Amniotic epithelial cell (primary cell): ENCODE data around the gene KLHL18.
"Not testable (repeated sequence)": the region's sequence is repeated elsewhere in the genome, so short reads cannot be mapped to it uniquely, and the experiment has no call there.

ENCODE experiments used
- DNase-seq: peaks from one replicate; pipeline ENCODE4 v3.0.0-alpha.2; 2010; ENCODE audit warnings: low read depth

The KLHL18 gene

DNA sequence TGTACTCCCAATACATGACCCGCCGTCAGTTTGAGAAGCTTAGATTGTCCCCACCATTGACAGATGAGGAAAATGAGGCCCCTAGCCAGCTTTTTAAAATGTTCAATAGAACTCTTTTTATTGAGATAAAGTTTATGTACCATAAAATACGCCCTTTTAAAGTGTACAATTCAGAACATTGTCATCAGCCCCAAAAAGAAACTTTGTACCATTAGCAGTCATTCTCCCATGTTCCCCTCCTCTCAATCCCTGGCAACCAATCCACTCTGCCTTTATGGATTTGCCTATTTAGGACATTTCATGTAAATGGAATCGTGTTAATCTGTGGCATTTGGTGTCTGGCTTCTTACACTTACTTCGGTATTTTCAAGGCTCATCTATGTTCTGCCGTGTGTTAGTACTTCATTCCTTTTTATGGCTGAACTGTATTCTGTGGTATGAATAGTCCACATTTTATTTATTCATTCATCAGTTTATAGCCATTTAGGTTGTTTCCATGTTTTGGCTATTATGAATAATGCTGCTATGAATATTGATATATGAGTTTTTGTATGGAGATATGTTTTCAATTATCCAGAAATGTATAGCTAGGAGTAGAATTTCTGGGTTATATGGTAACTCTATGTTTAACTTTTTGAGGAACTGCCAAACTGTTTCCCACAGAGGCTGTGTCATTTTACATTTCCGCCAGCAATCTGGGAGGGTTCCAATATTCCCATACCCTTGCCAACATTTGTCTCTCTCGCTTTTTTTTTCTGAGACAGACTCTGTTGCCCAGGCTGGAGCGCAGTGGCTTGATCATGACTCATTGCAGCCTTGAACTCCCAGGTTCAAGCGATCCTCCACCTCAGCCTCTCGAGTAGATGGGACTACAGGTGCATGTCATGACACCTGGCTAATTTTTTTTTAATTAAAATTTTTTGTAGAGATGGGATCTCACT lies 82.7 kb downstream of the KLHL18 start:
- no peak for DNase-seq

DNA sequence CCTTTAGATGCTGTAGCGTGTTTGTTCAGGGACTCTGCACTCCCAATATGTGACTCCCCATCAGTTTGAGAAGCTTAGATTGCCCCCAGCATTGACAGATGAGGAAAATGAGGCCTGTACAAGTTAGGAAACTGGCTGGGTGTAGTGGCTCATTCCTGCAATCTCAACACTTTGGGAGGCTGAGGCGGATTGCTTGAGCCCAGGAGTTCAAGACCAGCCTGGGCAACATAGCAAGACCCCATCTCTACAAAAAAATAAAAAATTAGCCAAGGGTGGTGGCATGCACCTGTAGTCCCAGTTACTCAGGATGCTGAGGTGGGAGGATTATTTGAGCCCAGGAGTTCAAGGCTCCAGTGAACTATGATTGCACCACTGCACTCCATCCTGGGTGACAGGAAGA lies 84.1 kb downstream of the KLHL18 start:
- no peak for DNase-seq

DNA sequence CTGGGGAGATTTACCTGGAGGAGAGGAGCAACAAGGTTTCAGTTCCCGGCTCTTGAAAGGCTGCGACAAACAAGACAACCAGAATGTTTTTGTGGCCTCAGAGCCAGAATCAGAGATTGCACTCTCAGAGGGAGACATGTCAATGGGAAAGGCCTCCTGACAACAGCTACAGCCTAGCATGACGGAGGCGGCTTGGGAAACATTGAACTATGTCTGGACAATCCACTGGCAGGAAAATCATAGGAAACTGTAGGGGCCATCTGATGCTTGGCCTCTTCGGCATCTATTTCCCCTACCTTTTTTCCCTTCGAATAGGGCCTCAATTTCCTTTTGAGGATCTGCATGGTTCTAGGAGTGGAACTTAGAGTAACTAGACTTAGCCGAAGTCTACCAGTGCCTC lies 84.9 kb downstream of the KLHL18 start:
- DNase-seq: no peak

DNA sequence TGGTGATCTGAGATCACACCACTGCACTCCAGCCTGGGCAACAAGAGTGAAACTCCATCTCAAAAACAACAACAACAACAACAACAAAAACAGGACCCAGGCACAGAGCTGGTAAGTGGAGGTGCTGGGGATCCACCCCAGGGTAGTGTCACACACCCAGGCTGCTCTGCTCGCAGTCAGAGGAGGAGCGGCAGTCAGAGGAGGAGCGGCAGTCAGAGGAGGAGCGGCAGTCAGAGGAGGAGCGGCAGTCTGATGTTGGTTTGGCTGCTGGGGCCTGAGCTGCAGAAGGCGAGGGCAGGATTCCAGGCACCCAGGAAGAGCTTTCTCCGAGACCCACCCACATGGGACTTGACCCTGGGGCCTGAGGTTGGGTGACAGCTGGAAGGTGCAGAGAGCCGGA lies 87.3 kb downstream of the KLHL18 start:
- DNase-seq: not testable (repeated sequence)

DNA sequence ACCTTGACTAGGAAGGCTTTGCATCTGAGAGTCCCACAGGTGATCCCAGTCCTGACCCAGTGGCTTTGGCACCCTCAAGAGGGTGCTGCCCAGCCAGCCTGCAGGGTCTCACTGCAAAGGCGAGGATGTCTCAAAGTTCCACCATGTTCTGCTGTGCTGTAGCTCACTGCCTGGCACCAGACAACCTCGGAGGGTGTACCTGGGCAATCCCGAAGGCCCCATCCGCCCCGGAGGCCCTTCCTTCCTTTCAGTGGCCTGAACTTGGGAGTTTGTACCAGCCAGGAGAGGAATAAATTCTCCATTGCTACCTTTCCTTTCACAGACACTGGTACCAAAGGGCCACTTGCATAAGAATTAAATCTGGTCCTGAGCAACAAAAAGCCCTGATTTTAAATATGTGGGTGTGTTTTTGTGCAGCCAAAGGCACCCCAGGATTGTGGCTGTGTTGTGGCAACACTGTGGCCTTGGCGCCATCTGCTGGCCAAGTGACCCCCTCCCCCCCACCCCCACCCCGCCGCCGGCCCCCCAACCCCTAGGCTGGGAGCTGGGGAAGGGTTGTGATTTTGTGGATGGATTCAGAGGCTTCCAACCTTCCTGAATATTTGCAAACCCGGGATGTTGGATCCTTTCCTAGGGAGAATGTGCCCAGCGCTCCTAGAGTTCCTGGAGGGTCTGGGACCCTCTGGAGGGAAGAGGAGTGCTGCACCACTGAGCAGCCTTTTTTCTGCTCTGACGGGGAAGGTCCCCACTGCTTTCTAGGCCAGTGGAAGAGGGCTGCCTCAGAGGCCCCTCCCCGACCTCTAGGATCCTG lies 88.3 kb downstream of the KLHL18 start:
- no peak for DNase-seq

DNA sequence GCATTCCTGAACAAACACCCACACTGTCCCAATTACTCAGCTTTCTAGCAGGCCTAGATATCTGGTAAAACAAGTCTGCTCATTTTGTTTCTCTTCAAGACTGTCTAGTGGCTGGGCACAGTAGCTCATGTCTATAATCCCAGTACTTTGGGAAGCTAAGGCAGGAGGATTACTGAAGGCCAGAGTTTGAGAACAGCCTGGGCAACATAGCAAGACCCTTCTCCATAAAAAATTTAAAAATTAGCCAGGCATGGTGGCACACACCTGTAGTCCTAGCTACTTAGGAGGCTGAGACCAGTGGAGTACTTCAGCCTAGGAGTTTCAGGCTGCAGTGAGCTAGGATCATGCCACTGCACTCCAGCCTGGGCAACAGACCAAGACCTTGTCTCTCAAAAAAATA lies 91.8 kb downstream of the KLHL18 start:
- no peak for DNase-seq

DNA sequence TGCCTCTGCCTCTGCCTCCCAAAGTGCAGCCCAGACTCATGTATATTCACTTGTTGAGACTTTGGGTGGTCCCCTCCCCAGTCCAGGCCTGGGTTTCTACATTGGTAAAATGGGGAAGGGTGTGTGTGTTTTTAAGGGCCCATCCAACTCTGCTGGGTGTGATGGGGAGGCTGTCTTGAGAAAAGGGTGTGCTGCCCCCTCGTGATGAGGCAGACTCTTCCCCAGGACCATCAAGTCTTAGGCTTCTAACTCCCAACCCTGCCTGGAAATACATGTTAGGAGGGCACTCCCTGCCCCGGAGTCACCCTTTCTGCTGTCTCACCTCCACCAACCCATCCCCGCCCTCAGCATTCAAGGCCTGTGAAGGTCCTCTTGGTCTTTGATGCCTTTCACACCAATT lies 93.6 kb downstream of the KLHL18 start:
- no peak for DNase-seq

DNA sequence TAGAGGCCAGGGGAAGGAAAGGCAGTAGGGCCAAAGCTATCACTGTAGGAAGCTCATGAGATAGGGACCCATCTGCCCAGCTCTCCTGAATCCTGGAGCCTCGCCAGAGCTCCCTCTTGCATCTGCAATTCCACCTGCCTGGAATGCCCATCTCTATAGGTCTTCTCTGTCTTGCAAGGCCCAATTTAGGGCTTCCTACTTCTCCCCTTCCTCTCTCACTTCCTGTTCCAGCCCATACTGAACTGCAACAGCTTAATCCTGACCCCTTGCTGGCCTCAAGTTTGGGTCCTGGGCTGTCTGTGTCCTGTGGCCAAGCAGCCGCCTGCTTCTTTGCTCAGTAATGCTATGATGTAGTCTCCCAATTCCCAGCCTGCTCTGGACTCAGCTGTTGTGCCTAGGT lies 94.4 kb downstream of the KLHL18 start:
- DNase-seq: no peak

DNA sequence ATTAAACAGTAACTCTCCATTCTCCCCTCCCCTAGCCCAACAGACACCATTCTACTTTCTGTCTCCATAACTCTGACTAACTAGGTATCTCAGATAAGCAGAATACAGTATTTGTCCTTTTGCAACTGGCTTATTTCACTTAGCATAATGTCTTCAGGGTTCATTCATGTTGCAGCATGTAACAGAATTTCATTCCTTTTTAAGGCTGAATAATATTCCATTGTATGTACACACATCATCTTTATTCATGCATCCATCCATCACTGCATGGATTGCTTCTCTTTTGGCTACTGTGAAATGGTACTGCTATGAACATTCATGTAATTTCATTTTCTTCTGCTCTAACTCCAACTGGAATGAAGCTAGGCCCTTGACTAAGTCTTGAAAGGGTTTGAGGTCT lies 96.1 kb downstream of the KLHL18 start:
- DNase-seq: no peak

DNA sequence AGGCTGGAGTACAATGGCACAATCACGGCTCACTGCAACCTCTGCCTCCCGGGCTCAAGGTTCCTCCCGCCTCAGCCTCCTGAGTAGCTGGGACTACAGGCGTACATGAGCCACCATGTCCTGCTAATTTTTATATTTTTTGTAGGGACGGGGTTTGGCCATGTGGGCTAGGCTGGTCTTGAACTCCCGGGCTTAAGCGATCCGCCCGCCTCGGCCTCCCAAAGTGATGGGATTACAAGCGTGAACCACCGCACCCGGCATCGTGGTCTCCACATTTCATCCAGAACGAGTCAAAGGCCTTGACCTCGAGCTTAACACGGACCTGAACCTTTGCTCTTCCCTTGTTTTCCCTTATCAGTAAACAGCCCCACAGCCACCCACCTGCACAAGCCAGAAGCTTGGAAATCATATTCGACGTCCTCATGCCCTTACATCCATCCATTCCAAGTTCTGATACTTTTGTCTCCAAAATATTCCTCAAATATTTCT lies 96.7 kb downstream of the KLHL18 start:
- no peak for DNase-seq

DNA sequence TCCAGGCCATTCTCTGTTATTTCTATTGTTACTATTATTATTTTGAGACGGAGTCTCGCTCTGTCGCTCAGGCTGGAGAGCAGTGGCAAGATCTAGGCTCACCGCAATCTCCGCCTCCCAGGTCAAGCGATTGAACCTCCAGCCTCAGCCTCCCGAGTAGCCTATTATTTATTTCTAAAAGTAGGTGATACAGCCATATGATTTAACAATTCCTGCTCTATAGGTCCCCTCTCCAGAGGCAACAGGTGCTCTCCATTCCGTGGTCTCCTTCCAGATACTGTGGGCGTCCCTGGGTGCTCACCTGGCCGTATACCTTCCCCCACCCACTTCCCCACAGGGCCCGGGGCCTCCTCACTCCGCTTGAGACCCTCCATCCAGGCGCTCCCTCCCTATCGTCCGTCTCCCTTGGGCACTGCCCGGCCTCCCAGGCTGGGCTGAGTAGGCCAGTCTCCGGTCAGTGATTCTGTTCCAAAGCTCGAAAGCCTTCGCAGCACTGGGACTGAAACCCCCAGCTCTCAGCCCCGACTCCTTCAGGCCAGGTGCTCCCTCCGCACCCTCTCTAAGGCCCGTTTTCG lies 97.4 kb downstream of the KLHL18 start:
- DNase-seq: no peak

DNA sequence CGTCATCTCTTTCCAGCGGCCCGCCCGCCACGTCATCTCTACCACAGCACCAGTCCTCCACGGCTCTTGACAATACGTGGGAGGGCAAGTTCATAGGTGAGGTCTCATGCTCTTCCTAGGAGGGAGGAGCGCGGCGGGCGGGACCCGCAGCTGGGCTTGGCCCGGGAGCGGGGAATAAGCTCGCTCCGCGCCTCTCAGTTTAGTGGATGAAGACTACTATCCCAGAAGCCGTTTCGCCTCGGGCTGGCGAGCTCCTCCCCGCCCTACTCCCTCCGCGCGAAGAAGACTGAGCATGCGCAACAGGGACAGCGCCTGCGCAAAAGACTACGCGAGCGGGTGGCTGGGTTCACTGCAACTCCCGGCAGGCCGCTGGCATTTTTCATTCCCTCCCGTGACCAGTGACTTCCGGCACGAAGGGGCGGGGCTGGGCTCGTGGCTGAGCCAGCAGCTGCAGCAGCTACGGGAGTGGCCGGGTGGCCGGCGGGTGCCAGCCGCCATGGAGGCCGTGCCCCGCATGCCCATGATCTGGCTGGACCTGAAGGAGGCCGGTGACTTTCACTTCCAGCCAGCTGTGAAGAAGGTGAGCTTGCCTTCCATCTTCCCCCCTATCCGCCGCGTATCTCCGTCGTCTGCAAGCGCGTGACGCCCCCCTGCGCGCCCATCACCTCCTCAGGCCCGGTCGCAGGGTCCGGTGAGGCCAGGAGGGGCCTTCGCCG lies 98.0 kb downstream of the KLHL18 start, which contains the start of gene PTPN23:
Gene PTPN23, plus strand, starts transcription at position 421 of the 716 bp plus-strand sequence. Its CDS starts 76 bp downstream, at position 497.
- DNase-seq: peak; percentile 98

DNA sequence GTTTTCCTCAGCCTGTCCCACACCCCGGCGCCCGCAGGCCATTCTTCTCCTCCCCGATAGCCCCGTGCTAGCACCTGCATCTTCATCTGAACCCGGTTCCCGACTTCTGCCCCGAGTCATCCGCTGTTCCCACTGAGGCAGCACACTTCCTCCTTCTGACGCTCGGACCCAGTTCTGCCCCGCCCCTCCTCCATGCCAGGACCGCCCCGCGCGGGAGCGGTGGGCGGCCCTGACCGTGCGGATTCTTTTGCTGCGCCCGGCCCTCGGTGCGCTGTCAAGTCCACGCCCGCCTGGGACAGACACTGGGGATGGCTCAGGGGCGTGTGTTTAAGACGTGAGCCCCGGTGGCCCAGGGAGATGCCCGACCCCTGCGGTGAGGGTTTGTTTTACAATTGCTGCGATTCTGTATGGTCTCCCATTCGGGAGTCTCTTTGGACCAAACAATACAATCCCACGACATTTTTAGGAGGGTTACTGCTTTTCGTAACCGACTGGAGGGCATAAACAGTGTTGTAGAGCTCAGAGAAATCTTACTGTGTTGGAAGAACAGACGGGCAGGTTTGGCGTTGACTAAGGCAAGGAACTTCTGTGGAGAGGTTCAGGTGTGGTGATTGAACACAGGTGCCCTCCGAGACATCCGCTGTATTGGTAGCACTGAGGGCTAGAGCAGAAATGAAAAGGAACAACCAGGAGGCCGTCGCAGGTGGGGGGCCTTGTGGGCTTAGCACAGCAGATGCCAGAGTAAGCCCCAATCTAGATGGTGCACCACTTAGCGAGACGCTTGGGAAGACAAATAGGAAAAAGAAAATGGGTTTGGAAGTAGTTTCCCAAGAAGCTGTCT lies 98.8 kb downstream of the KLHL18 start:
- peak; percentile 79 for DNase-seq

DNA sequence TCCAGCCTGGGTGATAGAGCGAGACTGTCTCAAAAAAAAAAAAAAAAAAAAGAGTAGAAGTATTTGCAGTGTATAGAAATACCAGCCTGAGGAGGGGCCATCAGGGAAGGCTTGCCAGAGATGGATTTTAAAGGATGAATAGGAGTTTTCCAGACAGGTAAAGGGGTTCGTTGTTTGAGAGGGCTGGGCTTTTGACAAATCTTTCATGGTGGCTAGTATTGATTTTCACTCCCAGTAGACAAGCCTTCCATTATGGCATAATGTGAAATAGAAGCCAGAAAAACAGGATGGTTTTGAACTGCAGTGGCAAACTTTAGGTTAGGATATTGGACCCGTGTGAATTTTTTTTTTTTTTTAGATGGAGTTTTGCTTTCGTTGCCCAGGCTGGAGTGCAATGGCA lies 101.7 kb downstream of the KLHL18 start:
- no peak for DNase-seq

DNA sequence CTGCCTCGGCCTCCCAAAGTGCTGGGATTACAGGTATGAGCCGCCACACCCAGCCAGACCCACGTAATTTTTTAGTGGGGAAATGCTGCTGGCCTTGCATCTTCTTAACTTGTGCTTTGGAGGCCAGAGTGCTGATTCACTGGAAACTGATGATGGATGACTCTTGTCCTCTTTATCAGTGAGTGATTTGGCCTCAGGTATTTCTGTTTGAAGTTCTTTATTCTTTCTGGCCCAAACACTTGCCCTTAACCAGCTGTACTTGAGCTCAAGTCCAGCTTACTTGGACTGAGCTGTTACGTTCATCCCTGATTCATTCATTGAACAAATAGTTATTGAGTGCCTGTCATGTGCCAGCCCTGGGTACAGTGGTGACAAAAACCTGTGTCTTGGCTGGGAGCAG lies 102.3 kb downstream of the KLHL18 start:
- DNase-seq: peak; percentile 87

DNA sequence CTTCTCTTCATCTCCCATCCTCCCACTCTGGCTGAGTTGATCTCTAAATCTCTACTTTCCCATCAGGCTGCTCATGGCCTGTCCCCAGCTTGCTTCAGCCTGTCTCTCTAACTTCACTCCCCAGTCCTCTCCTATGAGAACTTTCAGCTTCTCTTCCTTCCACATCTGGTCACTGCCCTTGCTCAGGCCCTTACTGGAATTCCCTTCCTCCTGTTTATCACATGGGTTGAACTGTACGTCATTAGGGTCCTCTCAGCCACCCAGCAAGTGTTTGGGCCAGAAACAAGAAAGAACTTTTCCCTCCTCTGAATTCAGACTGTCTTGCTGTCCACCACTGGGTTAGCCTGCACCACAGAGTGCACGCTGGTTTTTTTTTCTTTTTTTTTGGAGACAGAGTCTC lies 103.1 kb downstream of the KLHL18 start:
- DNase-seq: no peak

DNA sequence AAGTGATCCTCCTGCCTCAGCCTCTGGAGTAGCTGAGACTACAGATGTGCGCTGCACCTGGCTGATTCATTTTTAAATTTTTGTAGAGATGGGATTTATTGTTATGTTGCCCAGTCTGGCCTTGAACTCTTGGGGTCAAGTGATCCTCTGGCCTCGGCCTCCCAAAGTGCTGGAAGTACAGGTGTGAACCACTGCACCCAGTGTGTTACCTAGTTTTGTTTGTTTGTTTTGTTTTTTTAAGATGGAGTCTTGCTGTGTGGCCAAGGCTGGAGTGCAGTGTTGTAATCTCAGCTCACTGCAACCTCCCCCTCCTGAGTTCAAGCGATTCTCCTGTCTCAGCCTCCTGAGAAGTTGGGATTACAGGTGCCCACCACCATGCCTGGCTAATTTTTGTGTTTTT lies 110.2 kb downstream of the KLHL18 start:
- no peak for DNase-seq

DNA sequence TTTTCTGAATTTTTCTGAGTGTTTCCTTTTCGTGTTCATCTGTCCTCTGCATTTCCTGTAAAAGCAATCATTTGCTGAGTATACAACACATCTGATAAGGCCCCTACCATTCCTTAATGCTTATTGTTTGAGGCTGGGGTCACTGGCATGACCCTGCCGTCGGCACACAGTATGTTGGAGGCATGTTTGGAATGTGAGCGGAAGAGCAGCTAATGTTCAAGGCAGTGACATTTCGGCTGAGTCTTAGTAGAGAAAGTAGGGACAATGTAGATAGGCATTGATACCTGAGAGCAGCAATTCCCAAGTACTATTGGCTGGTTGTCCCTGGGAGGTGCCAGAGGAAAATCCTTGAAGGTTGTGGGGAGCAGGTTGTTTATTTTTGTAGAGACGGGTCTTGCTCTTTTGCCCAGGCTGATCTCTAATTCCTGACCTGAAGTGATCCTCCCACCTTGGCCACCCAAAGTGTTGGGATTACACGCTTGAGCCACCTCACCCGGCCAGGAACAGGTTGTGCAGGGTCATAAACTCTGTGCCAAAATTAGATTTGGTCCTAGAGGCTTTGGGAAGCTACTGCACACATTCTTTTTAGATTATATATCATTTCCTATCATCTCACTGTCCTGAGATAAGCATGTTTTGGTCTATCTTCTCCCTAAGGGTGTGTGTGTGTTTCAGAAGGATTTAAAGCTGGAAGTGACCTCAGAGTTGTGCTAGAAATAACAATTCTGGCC lies 111.6 kb downstream of the KLHL18 start:
- peak; percentile 36 for DNase-seq

DNA sequence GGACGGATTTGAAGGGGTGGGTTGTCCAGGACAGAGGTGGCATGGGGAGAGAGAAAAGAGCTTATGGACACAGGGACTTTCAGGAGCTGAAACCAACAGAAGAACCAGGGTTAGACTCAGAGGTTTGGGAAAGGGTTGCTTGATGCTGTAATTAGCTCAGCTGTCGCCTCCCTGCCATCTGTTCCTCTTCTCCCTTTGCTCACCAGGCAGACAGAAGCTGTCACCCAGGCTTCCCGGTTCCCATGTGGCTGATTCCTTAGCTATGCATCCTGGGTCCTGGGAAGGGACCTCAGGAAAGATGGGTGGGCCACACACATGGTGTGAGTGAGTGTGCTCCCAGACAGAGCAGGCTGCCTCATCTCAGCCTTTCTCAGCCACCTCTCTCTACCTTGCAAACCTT lies 112.1 kb downstream of the KLHL18 start:
- no peak for DNase-seq
